HUES64 (cell line): ENCODE results near the gene GART.

ENCODE experiments used
- H3K27ac ChIP-seq: 2 replicates; pipeline ENCODE4 v1.7.0; 2013; ENCODE audit warnings: low read depth, low read length, inconsistent platforms
- H3K27me3 ChIP-seq: 2 replicates; pipeline ENCODE4 v1.6.1; 2013; ENCODE audit warnings: mild to moderate bottlenecking, low read length; ENCODE audit not compliant: insufficient read depth
- H3K36me3 ChIP-seq: 2 replicates; pipeline ENCODE4 v1.6.1; 2013; ENCODE audit warnings: mild to moderate bottlenecking, low read length; ENCODE audit not compliant: insufficient read depth
- H3K4me1 ChIP-seq: 2 replicates; pipeline ENCODE4 v1.6.1; 2013; ENCODE audit warnings: mild to moderate bottlenecking, low read length, moderate library complexity; ENCODE audit not compliant: insufficient read depth
- H3K4me3 ChIP-seq: 2 replicates; pipeline ENCODE4 v1.5.1; 2013; ENCODE audit warnings: mild to moderate bottlenecking, low read length, moderate library complexity
- H3K9ac ChIP-seq: 2 replicates; pipeline ENCODE4 v1.6.1; 2013; ENCODE audit warnings: mild to moderate bottlenecking, low read depth, low read length
- H3K9me3 ChIP-seq: 2 replicates; pipeline ENCODE4 v1.6.1; 2013; ENCODE audit warnings: low read depth, low read length; ENCODE audit not compliant: insufficient read depth
- WGBS: fragments of 150-250, 120-280 bp; methylation state at CpG from one replicate; pipeline ENCODE4 v1.1.7; 2013; ENCODE audit warnings: missing lambda C conversion rate; 5-methylcytosine and 5-hydroxymethylcytosine counted together

The GART gene

GRCh38 chr21:33568448-33568847 is 26.5 kb upstream of the GART start:
- no peaks in the 10 kb centered on the region for H3K4me1 ChIP-seq
- no peaks in the 10 kb centered on the region for H3K27me3 ChIP-seq
- no peak overlapping the region for H3K9ac ChIP-seq
- no peak overlapping the region for H3K27ac ChIP-seq
- WGBS, result 90% methylated on average over 2 of the region's 2 CpGs
- peaks cover 96% of the 10 kb centered on the region for H3K36me3 ChIP-seq
- H3K9me3 ChIP-seq, result no peaks in the 10 kb centered on the region
- no peak overlapping the region for H3K4me3 ChIP-seq

- Histone ChIP-seq H3K4me1 (no peaks in the 10 kb centered on the region), H3K36me3 (peaks cover 96% of the 10 kb centered on the region), H3K9ac (no peak overlapping the region), H3K4me3 (no peak overlapping the region), H3K9me3 (no peaks in the 10 kb centered on the region), H3K27me3 (no peaks in the 10 kb centered on the region), H3K27ac (no peak overlapping the region)
- WGBS, result 97% methylated on average over 6 of the region's 6 CpGs
These were observed 26.0 kb upstream of the GART start for GRCh38 chr21:33567914-33568313.

DNA sequence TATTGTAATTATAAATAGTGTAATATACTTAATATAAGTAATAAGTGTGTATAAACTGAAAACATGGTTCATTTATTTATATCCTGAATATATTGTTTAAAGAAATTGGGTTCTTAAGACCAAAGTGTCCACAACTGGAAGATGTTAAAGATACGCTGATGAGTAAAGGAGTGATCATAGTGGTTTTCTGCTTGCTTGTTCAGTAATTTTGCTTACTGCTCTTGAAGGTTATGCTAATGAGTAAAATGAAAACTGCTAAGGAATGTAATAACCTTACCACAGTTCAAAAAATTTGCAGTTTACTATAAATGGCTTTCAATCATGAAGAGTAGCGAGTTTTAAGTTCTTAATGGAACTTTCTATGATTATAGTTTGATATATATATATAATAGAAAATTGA is 24.6 kb upstream of the GART start:
- H3K4me3 ChIP-seq, result no peak overlapping the region
- H3K9me3 ChIP-seq, result no peaks in the 10 kb centered on the region
- WGBS, result 91% methylated on average over 1 of the region's 2 CpGs
- H3K4me1 ChIP-seq, result no peaks in the 10 kb centered on the region
- H3K27ac ChIP-seq, result no peak overlapping the region
- H3K36me3 ChIP-seq, result peaks cover 96% of the 10 kb centered on the region
- no peaks in the 10 kb centered on the region for H3K27me3 ChIP-seq
- H3K9ac ChIP-seq, result no peak overlapping the region

DNA sequence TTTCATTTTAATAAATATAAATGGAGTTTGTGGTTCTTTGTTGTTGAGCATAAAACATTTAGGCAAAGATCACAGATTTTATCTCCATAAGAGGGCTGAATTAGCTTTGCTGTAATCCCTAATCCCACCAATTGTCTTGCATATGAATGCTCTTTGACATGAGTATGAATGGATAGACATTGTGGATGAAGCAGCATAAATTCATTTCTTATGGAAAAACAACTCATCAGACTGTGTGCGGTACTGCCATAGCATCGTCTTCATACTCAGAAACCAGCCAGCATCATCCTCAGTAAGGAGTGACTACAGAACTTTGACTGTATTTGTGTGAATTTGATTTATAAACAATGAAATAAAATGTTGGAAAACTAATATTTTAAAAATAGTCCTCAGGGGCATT is 20.5 kb upstream of the GART start:
- Histone ChIP-seq H3K4me1 (no peaks in the 10 kb centered on the region), H3K9ac (no peak overlapping the region), H3K27me3 (no peaks in the 10 kb centered on the region), H3K9me3 (no peaks in the 10 kb centered on the region), H3K27ac (no peak overlapping the region), H3K36me3 (peaks cover 97% of the 10 kb centered on the region), H3K4me3 (no peak overlapping the region)
- WGBS, result 100% methylated on average over 2 of the region's 2 CpGs

DNA sequence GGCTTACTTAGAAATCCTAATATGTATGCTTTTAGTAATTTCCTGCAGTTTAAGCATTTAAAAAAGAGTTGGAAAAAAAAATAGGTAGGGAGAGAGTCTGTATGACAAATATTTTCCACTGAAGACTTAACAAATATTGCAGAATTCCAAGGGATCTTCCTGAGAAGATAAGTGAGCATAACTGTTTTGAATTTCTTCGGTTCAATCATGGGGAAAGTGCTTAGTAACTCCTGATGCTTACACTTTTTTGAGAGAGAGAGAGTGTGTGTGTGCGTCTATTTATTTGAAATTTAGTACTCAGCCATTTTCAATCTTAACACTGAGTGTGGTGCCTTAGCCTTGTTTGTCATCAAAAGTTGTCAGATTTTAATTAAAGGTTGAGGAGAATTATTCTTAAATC is 19.5 kb upstream of the GART start:
- WGBS, result 99% methylated on average over 2 of the region's 2 CpGs

DNA sequence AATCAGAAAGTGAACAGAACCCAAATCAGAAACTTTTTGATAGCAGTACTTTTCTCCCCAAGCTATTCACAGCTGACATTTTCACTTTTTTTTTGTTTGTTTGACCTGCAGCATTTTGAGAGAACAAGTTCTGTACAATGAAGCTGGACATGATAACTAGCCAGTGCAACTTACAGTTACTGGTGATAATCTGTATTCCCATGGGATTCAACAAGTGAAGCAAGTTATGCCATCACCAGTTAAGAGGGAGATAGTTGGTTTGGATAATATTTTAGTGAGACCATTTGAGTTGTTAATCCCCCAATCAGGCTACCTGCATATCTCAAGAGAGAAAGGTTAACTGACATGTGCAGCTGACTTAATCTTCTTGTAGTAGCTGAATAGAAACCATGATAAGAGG is 19.0 kb upstream of the GART start:
- Histone ChIP-seq H3K9me3 (no peaks in the 10 kb centered on the region), H3K4me1 (no peaks in the 10 kb centered on the region), H3K27me3 (no peaks in the 10 kb centered on the region), H3K27ac (no peak overlapping the region), H3K4me3 (no peak overlapping the region), H3K36me3 (peaks cover 95% of the 10 kb centered on the region), H3K9ac (no peak overlapping the region)

More for the DNA sequence above, 19.5 kb upstream of the GART start:
- H3K27ac ChIP-seq, result no peak overlapping the region
- no peak overlapping the region for H3K4me3 ChIP-seq
- H3K9ac ChIP-seq, result no peak overlapping the region
- no peaks in the 10 kb centered on the region for H3K27me3 ChIP-seq
- H3K9me3 ChIP-seq, result no peaks in the 10 kb centered on the region
- peaks cover 96% of the 10 kb centered on the region for H3K36me3 ChIP-seq
- H3K4me1 ChIP-seq, result no peaks in the 10 kb centered on the region

DNA sequence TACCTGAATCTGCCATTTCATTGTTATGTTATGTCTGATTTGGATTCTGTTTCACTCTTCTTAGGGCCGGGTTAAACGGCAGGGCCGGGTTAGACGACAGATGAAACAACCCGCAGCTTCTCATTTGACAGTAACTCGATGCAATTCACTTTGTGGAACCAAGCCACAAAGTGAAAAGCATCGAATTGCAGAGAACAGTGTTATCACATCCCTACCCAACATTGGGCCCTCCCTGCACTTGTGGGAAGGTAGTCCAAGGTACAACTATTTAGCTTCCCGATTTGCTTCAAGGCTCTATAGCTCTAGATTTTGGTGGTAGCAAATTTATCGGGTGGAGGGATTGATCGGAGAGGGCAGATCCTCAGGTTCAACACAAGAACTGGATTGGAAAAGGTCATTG is 17.9 kb upstream of the GART start:
- peaks cover 94% of the 10 kb centered on the region for H3K36me3 ChIP-seq
- H3K9ac ChIP-seq, result no peak overlapping the region
- no peaks in the 10 kb centered on the region for H3K27me3 ChIP-seq
- no peak overlapping the region for H3K4me3 ChIP-seq
- H3K27ac ChIP-seq, result no peak overlapping the region
- H3K4me1 ChIP-seq, result no peaks in the 10 kb centered on the region
- WGBS, result 96% methylated on average over 10 of the region's 10 CpGs
- no peaks in the 10 kb centered on the region for H3K9me3 ChIP-seq

GRCh38 chr21:33558777-33559421 is 17.0 kb upstream of the GART start:
- Histone ChIP-seq H3K9me3 (no peaks in the 10 kb centered on the region), H3K27ac (no peak overlapping the region), H3K27me3 (no peaks in the 10 kb centered on the region), H3K9ac (no peak overlapping the region), H3K4me1 (no peaks in the 10 kb centered on the region), H3K4me3 (no peak overlapping the region), H3K36me3 (peaks cover 97% of the 10 kb centered on the region)
- WGBS, result 100% methylated on average over 3 of the region's 4 CpGs

- no peaks in the 10 kb centered on the region for H3K27me3 ChIP-seq
- 96% methylated on average over 19 of the region's 19 CpGs for WGBS
These were observed 15.5 kb upstream of the GART start for GRCh38 chr21:33557447-33557846.

DNA sequence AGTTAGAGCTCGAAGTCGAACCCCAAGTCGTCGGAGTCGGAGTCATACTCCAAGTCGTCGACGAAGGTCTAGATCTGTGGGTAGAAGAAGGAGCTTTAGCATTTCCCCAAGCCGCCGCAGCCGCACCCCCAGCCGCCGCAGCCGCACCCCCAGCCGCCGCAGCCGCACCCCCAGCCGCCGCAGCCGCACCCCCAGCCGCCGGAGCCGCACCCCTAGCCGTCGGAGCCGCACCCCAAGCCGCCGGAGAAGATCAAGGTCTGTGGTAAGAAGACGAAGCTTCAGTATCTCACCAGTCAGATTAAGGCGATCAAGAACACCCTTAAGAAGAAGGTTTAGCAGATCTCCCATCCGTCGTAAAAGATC is 13.0 kb upstream of the GART start:
- Histone ChIP-seq H3K9me3 (no peaks in the 10 kb centered on the region), H3K9ac (no peak overlapping the region), H3K4me1 (no peaks in the 10 kb centered on the region), H3K36me3 (peaks cover 97% of the 10 kb centered on the region), H3K27ac (no peak overlapping the region), H3K4me3 (no peak overlapping the region), H3K27me3 (no peaks in the 10 kb centered on the region)
- 97% methylated on average over 32 of the region's 32 CpGs for WGBS

More at GRCh38 chr21:33557447-33557846, 15.5 kb upstream of the GART start:
- Histone ChIP-seq H3K4me3 (no peak overlapping the region), H3K27ac (no peak overlapping the region), H3K9me3 (no peaks in the 10 kb centered on the region), H3K36me3 (peaks cover 97% of the 10 kb centered on the region), H3K9ac (no peak overlapping the region), H3K4me1 (no peaks in the 10 kb centered on the region)

GRCh38 chr21:33554236-33554981 is 12.5 kb upstream of the GART start:
- no peak overlapping the region for H3K27ac ChIP-seq
- no peak overlapping the region for H3K9ac ChIP-seq
- H3K4me1 ChIP-seq, result no peaks in the 10 kb centered on the region
- no peaks in the 10 kb centered on the region for H3K27me3 ChIP-seq
- no peaks in the 10 kb centered on the region for H3K9me3 ChIP-seq
- peaks cover 97% of the 10 kb centered on the region for H3K36me3 ChIP-seq
- no peak overlapping the region for H3K4me3 ChIP-seq
- 97% methylated on average over 18 of the region's 18 CpGs for WGBS
